Activated CD8-positive, alpha-beta T cell treated with anti-CD3 and anti-CD28 coated beads for 36 hours (primary cell): ENCODE results near the gene CYB5B. TPM values are rescaled to one million over a fixed set of nuclear protein-coding genes. Genes with fewer than 3 reads are reported as not detected.

ENCODE experiments used
- ATAC-seq: fragments of 200-7000 bp; cut with Tn5 transposase; one replicate; pipeline ENCODE4 v1.10.0; 2021; ENCODE audit warnings: mild to moderate bottlenecking, moderate library complexity
- CTCF ChIA-PET: fragments of 350-600 bp; sonication (Branson Sonifier 250); formaldehyde crosslinking; loops from one replicate; lab custom pipeline; 2021; ENCODE audit warnings: antibody characterized with exemption; lab: Charles Lee
- POLR2A ChIA-PET: fragments of 350-600 bp; sonication (Branson Sonifier 250); formaldehyde crosslinking; loops from one replicate; lab custom pipeline; 2021; ENCODE audit warnings: antibody characterized with exemption; lab: Charles Lee
- DNase-seq: peaks from one replicate; pipeline ENCODE4 v3.0.0-alpha.2; 2020
- H3K27ac Mint-ChIP-seq: one replicate; pipeline ENCODE4 v1.8.0; 2021; ENCODE audit warnings: mild to moderate bottlenecking, mixed read lengths
- H3K27me3 Mint-ChIP-seq: one replicate; pipeline ENCODE4 v1.8.0; 2021; ENCODE audit warnings: mixed read lengths
- H3K36me3 Mint-ChIP-seq: one replicate; pipeline ENCODE4 v1.8.0; 2021; ENCODE audit warnings: low read depth, mixed read lengths
- H3K4me1 Mint-ChIP-seq: one replicate; pipeline ENCODE4 v1.8.0; 2021; ENCODE audit warnings: low read depth, mixed read lengths
- H3K4me3 Mint-ChIP-seq: one replicate; pipeline ENCODE4 v1.8.0; 2021; ENCODE audit warnings: mild to moderate bottlenecking, moderate library complexity, mixed read lengths
- H3K9me3 Mint-ChIP-seq: one replicate; pipeline ENCODE4 v1.8.0; 2021; ENCODE audit warnings: mixed read lengths
- CTCF ChIP-seq: fragments of 200-600 bp; IDR thresholded peaks from one replicate; pipeline ENCODE4 v1.8.0; 2022; ENCODE audit warnings: antibody characterized with exemption, mild to moderate bottlenecking
- intact Hi-C: fragments of 100-400 bp; cut with micrococcal nuclease; formaldehyde crosslinking; loops from one replicate; pipeline ENCODE4 v1.10.0; 2022
- total RNA-seq, 2 experiments: library from RNA; stranded (reverse); gene quantifications; one replicate each; pipeline ENCODE4 v1.2.3, GENCODE V29; 2021

Gene CYB5B
- total RNA-seq, 2 experiments from 2014 or later, result 159 to 163 TPM

- Mint-ChIP-seq H3K27me3 (peaks cover 2% of the 10 kb centered on the region), H3K27ac (no peak overlapping the region), H3K9me3 (no peaks in the 10 kb centered on the region), H3K36me3 (no peaks in the 10 kb centered on the region), H3K4me3 (no peak overlapping the region), H3K4me1 (peaks cover 17% of the 10 kb centered on the region)
- ChIA-PET CTCF (no interaction called here), POLR2A (no interaction called here)
- no peak for TF ChIP-seq CTCF
- DNase-seq (no peak), ATAC-seq (no peak)
- intact Hi-C loops, result no loop called here
Observed at GRCh38 chr16:69497876-69498596, 73.6 kb downstream of the CYB5B start.

GRCh38 chr16:69498926-69499325, 74.5 kb downstream of the CYB5B start:
- ChIA-PET POLR2A (interaction anchor here (0.7 kb wide), 1 partner anchor 14 kb away, joined by 3 read pairs; no protein-coding TSS in a partner anchor), CTCF (interaction anchor here (1.0 kb wide), 1 partner anchor 103 kb away, joined by 3 read pairs; no protein-coding TSS in a partner anchor)
- Mint-ChIP-seq H3K36me3 (no peaks in the 10 kb centered on the region), H3K27ac (no peak overlapping the region), H3K27me3 (peaks cover 2% of the 10 kb centered on the region), H3K9me3 (no peaks in the 10 kb centered on the region), H3K4me3 (no peak overlapping the region), H3K4me1 (peaks cover 17% of the 10 kb centered on the region)
- ATAC-seq (no peak), DNase-seq (no peak)
- TF ChIP-seq CTCF, result no peak
- intact Hi-C loops, result no loop called here

- H3K9me3 Mint-ChIP-seq, result no peaks in the 10 kb centered on the region
- TF ChIP-seq CTCF, result no peak
- DNase-seq, result no peak
- peaks cover 17% of the 10 kb centered on the region for H3K4me1 Mint-ChIP-seq
- no peak for ATAC-seq
- no peaks in the 10 kb centered on the region for H3K36me3 Mint-ChIP-seq
- H3K27me3 Mint-ChIP-seq, result peaks cover 2% of the 10 kb centered on the region
- POLR2A ChIA-PET, result interaction anchor here (0.7 kb wide), 1 partner anchor 14 kb away, joined by 3 read pairs; no protein-coding TSS in a partner anchor
- no peak overlapping the region for H3K27ac Mint-ChIP-seq
- intact Hi-C loops, result no loop called here
- CTCF ChIA-PET, result interaction anchor here (1.0 kb wide), 1 partner anchor 104 kb away, joined by 3 read pairs; no protein-coding TSS in a partner anchor
- no peak overlapping the region for H3K4me3 Mint-ChIP-seq
Observed at GRCh38 chr16:69499541-69500230, 75.3 kb downstream of the CYB5B start.

- no peak for ATAC-seq
- Mint-ChIP-seq H3K27me3 (peaks cover 2% of the 10 kb centered on the region), H3K4me3 (no peak overlapping the region), H3K9me3 (no peaks in the 10 kb centered on the region), H3K27ac (no peak overlapping the region), H3K4me1 (peaks cover 17% of the 10 kb centered on the region), H3K36me3 (no peaks in the 10 kb centered on the region)
- intact Hi-C loops, result no loop called here
- TF ChIP-seq CTCF, result no peak
- ChIA-PET CTCF (no interaction called here), POLR2A (no interaction called here)
- DNase-seq, result no peak
Observed at GRCh38 chr16:69500496-69500895, 76.1 kb downstream of the CYB5B start.
